Pulmonary artery endothelial cell (primary cell): ENCODE data around the gene LRR1. TPM values are rescaled to one million over a fixed set of nuclear protein-coding genes. Genes with fewer than 3 reads are reported as not detected.
"Not testable (repeated sequence)": the region's sequence is repeated elsewhere in the genome, so short reads cannot be mapped to it uniquely, and the experiment has no call there.

Experiments
- DNase-seq: peaks from one replicate; pipeline ENCODE4 v3.0.0-alpha.2; 2011; ENCODE audit warnings: low read depth, low spot score
- total RNA-seq: library from RNA; depleted of rRNA; stranded (reverse); fragments of >200 nt; gene quantifications from 2 replicates; pipeline ENCODE4 v1.2.3, GENCODE V29; 2014

LRR1 gene
- total RNA-seq, 1 donor from 2014 or later: 36.1 TPM

DNA sequence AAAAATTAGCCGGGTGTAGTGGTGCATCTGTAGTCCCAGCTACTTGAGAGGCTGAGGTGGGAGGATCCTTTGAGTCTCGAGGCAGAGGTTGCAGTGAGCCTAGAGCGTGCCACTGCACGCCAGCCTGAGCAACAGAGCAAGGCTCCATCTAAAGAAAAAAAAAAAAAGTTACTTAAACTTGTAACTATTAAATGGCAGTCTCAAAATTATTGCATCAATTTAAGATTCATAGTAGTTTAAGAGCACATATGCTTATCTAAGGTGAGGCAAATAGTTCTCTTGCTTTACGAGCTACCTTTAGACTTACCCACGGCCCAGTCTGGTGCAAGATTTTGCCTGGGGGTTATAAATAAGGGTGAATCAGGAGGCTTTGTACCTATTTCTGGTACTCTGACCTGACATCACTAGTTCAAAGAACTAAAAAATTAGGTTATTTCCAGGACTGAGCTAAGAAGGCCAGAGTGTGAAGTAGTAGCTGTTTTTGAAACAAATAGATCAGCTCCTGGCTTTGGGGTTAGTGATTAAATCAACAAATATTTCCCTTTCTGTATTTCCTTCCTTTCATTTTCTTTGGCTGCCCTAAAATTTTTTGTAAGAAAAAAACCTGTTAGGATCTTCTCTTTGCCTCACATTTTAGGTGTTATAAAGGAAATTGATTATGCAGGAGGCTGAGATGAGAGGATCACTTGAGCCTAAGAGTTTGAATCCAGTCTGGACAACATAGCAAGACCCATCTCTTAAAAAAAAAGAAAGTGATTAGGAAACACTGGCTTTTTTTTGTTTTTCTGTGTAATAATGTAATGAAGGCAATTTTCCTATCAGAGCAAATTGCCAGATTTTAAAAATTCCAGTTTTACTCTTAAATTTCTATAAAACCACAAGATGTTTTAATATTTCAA, 25.4 kb downstream of the LRR1 start:
- DNase-seq: peak; percentile 5

DNA sequence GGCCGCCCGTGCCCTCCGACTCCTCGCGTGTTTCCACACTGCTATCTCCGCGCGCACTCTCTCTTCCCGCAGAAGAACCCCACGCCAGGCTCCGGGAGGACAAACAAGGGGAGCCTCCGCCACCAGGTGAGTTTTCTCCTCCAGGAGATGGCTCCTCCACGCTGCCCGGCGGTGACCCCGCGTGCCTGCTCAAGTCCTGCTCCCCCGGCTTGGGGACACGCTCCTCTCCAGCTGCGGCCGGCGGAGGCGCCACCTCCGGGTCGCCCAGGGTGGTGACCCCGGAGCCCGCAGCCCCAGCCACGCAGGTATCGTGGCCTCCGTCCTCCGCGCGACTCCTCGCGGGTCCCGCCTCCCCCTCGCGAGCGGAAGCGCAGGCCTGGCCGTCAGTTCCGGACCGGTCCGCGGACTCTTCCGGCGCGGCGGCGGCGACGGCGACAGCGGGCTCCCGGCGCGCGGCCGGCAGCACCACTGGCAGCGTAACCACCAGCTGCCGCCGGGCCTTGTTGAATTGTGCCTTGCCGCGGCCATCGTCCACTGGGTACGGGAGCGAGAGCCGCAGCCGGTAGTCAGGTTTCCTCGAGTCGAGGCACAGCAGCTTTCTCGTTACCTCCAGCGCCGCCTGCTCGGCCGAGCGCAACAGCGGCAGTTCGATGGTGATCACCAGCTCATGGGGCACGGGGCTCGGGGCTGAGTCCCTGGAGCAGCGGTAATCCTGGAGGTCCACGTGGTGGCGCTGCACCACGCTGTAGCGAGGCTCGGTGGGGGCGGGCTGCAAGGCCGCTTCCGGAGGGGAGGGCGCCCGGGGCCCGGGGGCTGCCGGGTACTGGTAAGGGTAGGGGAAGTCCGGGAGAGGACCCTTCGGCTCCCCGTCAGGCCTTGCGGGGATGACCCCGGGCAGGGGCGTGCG, 35.2 kb downstream of the LRR1 start:
- peak; percentile 89 for DNase-seq

DNA sequence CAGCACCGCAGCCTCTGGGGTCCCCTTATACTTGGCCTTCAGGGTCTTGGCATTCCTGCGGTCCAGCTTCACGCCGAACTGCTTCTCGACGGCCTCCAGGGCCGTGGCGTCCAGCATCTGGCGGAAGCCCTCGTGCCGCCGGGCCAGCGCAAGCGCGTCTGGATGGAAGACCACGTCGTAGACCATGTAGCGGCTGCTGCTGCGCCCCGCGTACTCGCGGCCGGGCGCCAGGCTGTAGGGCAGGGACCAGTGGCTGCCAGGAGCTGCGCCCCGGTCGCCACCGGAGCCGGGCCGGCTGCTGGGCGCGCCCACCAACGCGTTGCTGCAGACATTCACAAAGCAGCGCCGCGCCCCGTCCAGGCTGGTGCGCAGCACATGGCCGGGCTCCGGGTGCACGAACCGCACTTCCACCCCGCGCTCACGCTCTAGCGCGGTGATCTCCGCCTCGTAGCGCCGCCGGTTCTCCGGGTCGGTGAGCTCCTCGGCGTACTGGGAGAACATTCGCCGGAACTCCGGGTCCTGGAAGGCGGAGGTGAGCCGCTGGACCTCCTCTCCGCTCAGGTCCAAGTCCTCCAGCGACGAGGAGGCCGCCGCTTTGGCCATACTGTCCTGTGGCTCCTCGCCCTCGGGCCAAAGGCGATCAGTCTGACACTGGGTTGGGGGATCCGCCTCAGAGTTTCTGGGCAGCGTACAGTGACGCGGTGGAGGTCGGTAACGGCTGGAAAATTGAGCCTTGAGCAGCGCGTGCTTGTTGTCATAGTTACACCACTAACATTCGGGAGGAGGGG, 36.0 kb downstream of the LRR1 start, which contains the start of gene DNAAF2:
TSS of gene DNAAF2 (minus strand) at position 698 of the 788 bp plus-strand sequence. CDS start at position 603, 95 bp downstream.
- DNase-seq: peak; percentile 17

DNA sequence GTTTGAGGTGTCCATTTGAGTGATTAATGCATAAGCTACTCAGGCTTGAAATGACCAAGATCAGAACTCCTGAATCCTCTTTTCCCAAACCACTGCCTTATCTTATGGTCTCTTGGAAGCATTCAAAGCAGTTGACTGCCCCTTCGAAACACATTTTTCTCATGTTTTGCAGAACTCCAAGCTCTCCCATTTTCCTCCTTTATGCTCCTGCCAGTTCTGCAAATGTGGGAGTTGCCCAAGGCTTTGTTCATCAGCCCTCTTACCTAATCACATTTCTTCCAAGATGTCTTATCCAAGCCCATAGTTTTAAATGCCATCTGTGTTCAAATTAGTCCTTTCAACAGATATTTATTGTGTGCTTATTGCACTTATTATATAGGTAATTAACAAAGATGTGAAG, 38.1 kb downstream of the LRR1 start:
- no peak for DNase-seq

DNA sequence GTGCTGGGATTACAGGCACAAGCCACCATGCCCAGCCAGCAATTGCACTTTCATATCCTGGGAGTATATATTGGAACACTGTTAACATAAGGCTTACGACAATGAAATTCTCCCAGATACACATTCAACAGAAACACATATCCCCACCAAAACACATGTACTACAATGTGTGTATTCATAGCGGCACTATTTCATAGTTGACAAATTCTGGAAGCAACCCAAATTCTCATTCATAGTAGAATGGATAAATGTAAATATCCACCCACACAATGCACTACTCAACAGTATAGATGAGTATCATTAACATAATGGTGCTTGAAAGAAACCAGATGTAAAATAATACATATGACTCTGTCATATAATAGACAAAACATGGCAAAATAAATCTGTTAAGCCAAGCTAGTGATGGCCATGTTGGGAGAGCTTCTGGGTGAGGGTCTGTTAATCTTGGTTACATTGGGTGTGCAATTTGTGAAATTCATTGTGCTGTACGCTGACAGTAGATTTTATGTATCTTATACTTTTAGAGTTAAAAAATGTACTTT, 38.9 kb downstream of the LRR1 start:
- no peak for DNase-seq

DNA sequence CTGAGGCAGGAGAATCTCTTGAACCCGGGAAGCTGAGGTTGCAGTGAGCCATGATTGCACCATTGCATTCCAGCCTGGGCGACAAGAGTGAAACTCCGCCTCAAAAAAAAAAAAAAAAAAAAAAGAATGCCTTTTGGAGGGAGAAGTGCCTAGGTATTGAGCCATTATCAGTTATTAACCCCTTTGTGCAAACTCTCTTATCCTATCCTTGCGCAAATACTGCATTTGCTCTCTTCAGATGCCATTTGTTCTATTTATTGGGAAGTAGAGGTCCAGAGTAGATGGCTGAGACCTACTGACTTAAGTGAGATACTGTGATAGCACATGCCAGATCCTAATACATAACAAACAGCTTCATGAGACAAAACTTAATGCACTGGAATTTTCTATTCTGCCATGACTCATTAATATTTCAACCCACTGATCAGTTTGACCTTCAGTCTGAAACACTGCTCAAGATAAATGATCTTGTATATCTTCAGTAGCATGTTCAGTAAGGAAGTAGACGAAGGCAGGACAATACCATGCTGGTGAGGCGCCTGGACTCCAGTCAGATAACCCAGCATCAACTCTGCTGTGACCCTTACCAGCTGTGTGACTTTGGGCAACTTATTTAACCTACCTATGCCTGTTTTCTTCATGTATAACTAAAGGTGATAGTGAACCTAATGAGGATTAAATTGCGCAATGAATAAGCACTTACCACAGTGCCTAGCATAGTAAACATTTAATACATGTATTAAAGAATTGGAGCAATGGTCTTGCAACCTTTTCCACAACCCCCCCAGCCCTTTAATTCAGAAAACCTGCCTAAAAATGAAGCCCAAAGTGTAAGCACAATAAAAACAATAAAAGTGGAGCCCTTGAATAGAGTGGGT, 42.0 kb downstream of the LRR1 start:
- DNase-seq: no peak

DNA sequence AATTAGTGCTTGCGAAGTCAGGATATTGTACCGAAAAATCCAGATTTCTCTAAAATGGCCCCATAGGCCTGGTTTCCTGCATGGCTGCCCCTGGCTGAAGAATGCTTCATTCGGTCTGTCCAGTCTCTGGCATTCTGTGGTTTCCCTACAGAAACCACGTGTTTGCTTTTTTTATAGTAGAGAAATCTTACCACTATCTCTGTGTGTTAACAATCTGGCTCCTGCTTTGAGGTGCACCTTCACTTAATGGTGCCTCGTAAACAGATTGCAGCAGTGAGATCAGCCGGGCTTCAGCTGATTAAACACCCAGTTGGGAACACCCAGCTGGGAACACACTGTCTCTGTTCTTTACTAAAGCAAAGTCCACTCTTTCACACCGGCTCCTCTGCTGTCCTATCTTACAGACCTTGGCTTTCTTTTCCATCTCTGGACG, 43.0 kb downstream of the LRR1 start:
- DNase-seq: no peak

DNA sequence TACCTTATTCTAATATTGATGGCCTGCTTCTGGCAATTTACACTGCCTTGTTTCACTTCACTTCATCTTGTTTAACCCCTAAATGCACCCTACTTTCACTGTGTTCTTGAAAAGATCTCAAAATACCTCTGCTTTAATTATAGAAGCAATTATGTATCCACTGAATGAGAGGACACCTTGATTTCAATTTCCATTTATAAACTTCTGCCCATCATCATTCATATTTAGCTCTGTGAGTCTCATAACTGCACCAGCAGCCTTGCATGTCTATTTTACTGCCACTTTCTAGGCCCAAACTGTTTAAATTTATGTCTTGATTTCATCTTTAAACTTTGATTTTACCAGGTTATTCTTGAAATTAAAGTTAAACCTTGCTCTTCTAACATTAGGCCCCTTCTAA, 43.4 kb downstream of the LRR1 start:
- DNase-seq: no peak

DNA sequence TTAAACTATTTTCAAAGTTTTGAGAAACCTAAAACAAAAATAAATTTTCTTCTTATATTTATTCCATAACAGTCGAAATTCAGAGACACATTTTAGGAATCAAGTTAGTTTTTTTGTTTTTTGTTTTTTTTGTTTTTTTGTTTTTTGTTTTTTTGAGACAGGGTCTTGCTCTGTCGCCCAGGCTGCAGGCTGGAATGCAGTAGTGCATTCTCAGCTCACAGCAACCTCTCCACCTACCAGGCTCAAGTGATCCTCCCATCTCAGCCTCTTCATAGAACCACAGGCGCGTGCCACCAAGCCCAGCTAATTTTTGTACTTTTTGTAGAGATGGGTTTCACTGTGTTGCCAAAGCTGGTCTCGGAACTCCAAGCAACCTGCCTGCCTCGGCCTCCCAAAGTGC, 54.8 kb downstream of the LRR1 start:
- no peak for DNase-seq

DNA sequence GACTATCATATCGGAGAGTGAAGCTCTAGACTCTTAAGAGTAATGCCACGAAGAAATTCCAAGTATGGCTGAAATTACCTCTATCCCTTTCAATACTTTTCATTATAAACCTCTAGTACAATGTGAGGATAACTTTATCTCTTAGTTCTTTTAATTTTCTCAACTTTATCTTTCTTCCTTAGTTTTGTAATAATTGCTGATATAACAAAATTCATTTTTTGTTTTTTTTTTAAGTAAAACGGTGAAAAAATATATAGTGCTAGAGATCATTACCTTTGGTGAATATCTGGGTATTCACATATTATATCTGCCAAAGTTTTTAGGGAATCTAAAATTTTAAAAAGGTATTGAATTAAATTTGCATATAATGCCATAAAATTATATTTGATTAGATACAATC, 55.8 kb downstream of the LRR1 start:
- no peak for DNase-seq

DNA sequence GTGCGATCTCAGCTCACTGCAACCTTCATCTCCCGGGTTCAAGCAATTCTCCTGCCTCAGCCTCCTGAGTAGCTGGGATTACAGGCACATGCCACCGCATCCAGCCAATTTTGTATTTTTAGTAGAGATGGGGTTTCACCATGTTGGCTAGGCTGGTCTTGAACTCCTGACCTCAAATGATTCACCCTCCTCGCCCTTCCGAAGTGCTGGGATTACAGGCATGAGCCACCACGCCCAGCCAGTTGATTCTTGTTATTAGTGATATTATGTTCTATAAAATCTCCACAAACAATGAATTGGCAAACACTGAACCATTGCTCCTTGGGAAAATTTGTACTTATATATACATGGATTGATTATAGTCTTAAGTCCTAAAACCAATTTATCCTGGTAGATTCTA, 58.8 kb downstream of the LRR1 start:
- DNase-seq: not testable (repeated sequence)

DNA sequence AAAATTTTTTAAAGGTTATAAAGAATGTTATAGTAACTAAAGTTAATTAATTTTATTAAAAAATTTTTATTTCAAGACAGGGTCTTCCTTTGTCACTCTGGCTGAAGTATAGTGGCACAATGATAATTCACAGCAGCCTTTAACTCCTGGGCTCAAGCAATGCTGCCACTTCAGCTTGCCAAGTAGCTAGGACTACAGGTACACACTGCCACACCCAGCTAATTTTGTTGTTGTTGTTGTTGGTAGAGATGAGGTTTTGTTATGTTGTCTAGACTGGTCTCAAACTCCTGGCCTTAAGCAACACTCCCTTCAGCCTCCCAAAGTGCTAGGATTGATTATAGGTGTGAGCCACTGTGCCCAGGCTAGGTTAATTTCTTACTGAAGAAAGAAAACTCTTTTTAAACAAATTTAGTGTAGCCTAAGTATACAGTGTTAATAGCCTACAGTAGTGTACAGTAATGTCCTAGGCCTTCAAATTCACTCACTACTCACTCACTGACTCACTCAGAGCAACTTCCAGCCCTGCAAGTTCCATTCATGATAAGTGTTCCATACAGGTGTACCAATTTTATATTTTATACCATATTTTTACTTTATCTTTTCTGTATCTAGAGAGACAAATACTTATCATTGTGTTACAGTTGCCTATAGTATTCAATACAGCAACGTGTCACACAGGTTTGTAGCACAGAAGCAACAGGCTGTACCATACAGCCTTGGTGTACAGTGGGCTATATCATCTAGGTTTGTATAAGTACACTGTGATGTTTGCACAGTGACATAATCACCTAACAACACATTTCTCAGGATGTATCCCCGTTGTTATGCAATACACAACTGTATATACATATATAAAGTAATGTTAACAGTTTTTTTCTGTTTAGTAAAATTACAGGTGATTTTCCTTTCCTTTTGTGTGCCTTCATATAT, 61.1 kb downstream of the LRR1 start:
- no peak for DNase-seq

Other genes starting within 250 kb of the LRR1 start
- gene RPS29, start 12.6 kb upstream of the LRR1 start, total RNA-seq: 490 and 1,766 TPM in 2 replicates
- gene RPL36AL, start 21.7 kb downstream of the LRR1 start, total RNA-seq: 352 and 392 TPM in 2 replicates
- gene MGAT2, start 21.9 kb downstream of the LRR1 start, total RNA-seq: 105 and 127 TPM in 2 replicates
- 10.2 TPM in 2 replicates for gene DNAAF2, start 36.3 kb downstream of the LRR1 start, total RNA-seq
- gene POLE2, start 89.3 kb downstream of the LRR1 start, total RNA-seq: 14.8 and 18.2 TPM in 2 replicates
- 1.2 and 2.0 TPM in 2 replicates for gene KLHDC1, start 94.2 kb downstream of the LRR1 start, total RNA-seq
- gene KLHDC2, start 169.2 kb downstream of the LRR1 start, total RNA-seq: 65.6 and 75.8 TPM in 2 replicates